AML-193 (cell line): ENCODE results near the gene ERC2.

Experiments used
- DNase-seq, 2 experiments: peaks; one replicate each; lab custom pipeline; 2025; lab: John Stamatoyannopoulos, UW

The ERC2 gene

DNA sequence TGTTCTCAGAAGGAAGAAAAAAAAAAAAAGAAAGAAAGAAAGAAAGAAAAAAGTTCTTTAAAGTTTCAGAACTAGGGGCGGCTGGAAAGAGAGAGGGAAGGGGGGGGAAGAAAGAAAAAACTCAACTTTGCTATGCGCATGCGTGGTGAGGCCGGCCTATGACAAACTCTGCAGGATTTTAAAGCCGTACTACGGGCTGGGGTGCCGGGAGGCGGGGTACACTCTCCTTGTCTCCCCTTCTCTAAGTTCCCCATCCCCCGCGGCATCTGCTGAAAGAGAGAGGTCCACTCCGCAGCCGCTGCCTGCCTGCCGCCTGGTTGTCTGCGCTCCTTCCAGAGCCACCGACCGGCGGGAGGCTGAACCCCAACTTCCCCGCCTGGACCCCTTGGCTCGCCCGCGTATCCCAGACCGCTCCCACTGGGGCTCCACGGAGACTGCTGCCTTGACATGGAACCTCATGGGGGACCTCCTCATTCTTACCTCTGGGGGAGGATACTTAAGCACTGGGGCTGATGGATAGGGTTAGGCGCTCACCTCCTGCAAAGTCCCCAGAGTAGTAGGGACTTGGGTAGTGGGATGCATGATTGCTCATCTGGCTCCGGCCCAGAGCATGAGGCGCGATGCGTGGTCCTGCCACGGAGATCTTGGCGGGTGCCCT is 979.7 kb downstream of the ERC2 start:
- no peak for DNase-seq

DNA sequence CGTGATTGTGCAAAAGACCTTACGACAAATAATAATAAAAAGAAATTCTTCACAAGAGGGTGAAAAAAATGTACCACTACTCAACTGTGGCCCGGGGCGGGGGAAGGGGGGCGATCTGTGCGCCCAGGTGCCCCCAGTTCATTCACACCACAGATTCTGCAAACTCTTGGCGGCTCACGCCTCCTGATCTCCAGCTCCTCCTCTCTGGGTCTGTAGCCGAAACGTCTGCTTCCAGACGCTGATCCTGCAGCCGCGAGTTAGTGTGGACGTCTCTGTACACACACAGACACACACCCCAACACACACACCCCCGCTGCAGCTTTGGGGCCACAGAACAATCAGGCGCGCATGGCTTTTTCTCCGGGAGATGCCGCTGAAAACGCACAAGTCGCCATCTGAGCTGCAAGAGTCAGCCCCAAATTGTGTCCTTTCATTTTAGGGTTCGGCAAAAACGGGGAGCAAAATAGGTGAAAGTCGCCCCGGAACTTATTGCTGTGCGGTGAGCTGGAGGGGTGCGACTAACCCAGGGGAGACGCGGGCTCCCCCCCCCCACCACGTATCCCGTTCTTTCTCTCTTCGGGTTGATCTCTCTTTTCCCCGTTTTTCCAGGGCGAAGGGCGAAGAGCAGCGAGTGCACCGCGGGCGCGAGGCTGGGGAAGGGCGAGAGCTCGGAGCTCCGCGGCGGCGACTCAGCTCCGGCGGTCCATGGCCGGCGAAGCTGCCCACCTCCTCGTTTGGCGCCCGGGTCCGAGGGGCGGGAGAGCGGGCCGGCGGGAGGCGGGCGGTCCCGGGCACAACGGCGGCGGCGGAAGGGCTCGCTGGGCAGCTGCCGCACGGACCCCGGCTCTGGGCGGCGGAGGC is 980.7 kb downstream of the ERC2 start:
- no peak for DNase-seq

DNA sequence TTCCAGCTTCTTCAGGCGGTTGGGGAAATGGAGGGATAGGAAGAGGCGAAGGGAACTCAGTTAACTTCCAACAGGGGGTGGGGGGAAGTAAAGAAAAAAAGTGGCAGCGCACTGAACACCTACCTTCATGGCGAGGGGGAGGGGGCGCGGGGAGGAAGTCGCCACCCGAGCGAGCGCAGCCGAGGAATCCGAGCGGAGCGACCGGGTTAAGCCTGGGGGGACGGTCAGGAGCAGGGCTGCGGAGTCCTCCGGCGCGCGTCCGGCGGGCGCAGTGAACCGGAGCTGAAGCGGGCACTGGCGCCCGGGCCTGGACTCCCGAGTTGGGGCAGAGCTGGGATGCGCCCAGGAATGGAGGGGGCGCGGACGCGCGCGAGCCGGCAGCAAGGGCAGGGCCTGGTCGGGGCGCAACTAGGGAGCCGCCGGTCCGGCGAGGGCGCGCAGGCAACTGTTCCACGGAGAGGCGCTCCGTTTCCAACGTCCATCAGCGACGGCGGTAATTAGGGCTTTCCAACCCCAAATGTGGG is 981.3 kb downstream of the ERC2 start, which contains the start of gene WNT5A:
TSS of gene WNT5A (minus strand) at position 450 of the 524 bp plus-strand sequence. CDS start at position 129, 321 bp downstream.
- DNase-seq = no peak

DNA sequence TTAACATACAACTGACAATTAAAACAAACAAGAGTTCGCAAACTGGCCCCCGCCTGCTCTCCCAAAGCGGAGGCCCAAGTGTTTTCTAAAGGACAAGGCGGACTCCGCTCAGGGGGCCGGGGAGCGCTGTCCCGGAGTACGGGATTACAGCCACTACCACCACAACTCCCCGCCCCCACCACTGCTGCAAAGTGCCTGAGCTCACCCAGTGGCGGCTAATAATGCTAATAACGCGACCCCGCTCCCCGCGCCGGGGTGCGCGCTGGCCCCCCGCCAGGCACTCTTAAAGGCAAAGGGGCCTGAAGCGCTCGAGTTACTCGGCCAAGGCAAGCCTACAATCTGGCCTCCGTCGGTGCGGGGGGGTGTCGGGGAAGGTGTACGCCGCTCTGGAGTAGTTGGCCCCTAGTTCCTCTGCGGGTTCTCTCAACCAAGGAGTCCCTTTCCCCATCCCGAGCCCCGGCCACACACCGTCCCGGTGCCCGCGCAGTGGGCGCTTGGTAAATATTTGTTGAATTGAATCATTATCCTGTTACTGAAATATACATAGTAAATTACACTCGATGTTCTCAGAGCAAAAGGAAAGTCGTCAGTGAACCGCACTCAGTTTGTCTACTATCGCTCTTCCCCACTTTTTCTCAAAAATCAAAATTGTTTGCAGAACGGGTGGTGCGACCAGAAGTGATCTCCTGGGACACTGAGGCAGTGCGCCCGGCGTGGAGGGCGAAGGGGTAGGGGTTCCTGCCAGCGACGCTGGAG is 982.0 kb downstream of the ERC2 start:
- DNase-seq = no peak

DNA sequence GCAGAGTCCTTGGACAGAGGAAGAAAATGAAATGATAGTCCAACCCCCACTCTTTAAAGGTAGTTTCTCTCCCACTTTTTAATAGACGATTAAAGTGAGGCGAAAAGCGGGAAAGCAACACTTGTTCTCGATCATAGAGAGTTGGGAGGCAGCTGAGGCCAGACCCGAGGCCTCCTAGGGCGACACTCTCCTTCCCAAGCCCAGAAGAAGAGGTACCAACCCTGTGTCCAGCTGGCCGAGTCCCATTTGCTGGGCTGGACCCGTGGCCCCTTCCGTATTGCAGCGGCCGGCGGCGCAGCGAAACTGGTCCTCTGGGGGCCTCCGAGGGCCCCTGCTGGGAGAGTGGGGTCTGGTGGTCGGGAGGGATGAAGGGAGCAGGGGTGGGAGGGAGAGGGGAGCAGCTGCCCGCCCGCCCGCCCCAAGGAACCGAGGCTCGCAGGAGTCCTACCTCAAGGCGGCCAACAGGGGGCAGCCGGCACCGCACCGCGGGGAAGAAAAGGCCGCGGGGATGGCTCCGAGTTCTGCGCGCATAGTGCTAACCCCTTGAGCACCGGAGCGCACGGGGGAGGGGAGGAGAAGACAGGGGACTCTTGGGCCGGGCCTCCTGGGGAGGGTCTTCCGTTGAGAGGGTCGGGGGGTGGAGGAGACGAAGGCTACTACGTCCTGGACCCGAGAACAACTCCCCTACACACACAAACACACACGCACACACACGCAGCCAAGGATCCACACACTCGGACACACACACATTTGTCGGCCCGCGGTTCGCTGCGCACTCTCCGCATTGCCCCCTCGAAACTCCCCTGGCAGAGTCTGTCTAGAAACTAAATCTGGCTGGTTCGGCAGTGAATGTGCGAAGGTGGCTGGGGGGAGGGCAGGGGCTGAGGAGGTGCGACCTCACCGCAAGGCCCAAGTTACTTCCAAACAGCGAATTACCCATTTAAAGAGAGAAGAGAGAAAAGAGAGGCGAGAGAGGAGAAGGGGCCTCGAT is 983.2 kb downstream of the ERC2 start:
- DNase-seq = no peak

DNA sequence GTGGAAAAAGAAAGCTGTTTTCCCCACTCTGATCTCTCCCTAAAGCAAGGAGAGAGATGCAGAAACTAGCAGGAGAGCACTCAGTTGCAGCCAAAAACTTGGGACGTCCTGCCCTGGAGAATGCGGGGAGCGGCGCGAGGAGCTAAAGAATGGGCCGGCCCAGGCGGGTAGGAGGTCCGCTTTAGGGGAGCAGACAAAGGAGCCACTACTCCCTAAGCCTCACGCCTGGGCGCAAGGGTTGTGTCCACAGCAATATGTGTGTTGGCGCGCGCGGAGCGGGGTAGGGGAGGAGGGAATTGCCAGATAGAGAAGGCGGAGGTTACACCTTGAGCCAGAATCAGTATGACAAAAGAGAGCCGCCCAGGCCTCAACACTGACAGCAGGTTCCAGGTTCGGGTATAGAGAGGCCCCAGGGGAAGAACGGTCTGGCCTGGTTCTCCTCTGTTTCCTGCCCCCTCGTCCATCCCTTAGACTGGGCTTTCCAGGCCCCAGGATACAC is 984.0 kb downstream of the ERC2 start:
- DNase-seq = no peak

- DNase-seq = no peak
Measured at GRCh38 chr3:55483196-55484095, 984.8 kb downstream of the ERC2 start.

- DNase-seq = no peak
Measured at GRCh38 chr3:55482496-55483195, 985.6 kb downstream of the ERC2 start.

DNA sequence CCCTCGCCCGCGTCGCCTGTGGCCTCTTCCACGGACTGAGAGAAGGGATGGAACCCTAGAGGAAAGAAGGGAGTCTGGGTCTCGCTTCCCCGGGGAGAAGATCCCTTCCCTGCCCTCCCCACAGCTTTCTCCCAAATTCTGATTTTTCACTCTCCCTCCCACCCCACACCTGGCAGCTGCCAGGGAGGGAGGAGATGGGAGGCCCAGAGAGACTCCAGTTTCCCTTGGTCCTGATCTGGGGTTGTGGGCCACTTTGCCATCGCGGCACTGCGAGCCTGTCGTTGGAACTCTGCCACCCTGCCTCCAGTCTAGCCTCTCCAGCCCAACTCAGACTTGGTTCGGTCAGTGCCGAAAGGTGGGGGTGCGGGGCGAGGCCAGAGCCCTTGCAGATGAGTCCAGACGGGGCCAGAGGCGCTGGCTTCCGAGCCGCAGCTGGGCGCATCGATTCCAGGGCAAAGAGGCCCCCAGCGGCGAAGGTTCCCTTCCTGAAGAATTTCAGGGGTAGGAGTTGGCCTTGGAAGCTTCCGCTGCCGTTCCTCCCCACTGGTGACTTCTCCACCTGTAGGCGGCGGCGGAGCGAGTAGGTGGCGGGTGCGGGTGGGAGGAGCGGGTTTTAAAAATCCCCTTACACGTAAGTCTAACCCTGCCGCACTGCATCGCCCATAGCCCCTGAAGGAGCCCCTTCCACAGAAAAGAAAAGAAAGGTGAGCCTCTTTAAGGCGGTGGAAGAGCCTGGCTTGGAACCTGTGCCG is 986.3 kb downstream of the ERC2 start:
- no peak for DNase-seq

DNA sequence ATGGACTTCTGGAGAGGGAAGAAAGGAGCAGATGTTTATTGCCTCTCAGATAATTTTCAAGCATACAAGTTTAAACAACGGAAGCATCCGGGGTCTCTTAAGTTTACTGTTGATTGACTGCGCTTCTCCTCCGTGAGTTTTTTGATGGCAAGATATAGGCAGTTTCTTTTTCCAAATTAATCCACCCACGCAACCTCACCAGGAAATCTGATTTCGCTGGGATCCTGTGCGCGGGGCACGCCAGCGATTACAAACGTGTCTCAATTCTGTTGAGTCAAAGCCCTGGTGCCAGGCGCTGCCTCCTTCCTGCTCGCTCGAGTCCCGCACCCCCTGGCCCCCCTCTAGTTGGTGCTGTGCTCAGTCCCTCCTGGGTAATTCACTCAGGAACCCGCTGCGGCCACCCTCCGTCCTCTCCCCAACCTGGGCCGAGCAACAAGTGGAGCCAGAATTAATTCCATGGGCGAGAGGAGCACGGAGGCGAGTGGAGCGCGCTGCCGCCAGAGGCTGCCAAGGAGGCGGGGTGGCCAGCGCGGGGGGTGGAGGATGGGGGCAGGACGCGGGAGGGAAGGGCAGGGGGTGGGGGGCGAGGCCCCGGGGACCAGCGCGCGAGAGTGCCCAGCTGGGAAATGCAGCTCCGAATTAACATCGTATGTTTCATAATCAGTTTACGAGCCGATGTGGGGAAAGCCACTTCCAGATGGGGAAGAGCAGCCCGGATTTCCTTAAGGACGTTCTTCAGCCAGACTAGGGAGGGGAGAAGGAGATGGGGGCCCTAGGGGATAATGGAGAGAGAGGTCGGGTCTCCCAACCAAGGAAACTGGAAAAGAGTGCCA is 987.1 kb downstream of the ERC2 start:
- DNase-seq = no peak

GRCh38 chr3:55477306-55478303 is 990.7 kb downstream of the ERC2 start:
- DNase-seq = no peak

DNA sequence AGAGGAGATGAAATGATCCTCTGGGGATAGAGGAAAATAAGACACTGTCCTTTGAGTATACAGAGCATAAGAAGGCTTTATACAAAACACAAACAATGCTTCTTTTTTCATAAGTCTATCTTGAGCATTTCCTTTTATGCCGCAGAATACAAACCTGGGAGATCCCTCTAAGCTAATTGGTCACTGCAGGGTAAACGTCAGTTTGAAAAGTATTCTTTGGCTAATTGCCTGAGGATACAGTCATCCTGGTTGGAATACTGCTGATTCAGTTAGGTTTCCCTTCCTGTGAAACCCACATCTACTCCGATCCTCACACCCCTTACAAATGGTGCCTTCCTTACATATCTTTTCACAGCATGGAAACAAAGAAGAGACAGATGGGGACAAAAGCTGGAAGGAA is 991.8 kb downstream of the ERC2 start:
- no peak for DNase-seq

DNA sequence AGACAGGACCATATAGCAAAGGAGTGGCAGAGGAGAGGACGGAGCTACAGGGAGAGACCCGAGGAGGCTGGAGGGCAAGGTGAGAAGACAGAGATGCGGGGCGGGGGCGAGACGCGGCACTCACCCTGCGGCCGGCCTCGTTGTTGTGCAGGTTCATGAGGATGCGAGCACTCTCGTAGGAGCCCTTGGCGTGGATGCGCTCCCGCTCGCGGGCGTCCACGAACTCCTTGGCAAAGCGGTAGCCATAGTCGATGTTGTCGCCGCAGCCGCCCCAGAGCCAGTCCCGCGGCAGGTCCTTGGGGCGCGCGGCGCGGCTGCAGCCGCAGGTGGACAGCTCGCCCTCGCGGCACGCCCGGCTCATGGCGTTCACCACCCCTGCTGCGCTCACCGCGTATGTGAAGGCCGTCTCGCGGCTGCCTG is 994.0 kb downstream of the ERC2 start:
- DNase-seq = no peak

DNA sequence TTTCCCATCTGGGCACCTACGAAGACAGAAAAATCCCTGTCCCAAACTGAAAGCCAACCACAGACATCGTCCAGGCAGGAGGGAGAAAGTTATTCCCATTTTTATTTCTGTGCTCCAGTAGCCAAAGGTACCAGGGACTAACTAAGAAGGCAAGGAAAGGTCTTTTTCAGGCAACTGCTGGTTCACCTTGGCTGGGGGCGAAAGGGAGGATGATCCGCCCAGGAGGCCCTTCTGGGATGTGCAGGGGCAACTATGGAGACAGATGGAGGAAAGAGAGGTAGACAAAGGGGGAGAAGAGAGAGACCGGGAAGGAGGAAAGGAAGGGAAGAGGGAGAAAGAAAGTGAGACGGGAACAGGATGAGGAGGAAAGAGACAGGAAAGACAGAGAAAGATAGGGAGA is 994.5 kb downstream of the ERC2 start:
- DNase-seq = no peak

- no peak for DNase-seq
Measured at GRCh38 chr3:55471522-55472280, 996.6 kb downstream of the ERC2 start.

- no peak for DNase-seq
Measured at GRCh38 chr3:55471084-55471483, 997.2 kb downstream of the ERC2 start.
